GM19468 (cell line): Measurements from ENCODE around the gene SLC25A17.
"Not testable (repeated sequence)": the region's sequence is repeated elsewhere in the genome, so short reads cannot be mapped to it uniquely, and the experiment has no call there.

Experiments used
- ATAC-seq: cut with Tn5 transposase; IDR thresholded peaks from one replicate; pipeline ENCODE4 v1.9.1; 2021; ENCODE audit warnings: mild to moderate bottlenecking, moderate library complexity, moderate number of reproducible peaks; ENCODE audit not compliant: unreplicated experiment; ENCODE audit errors: extremely low read depth

The SLC25A17 gene

GRCh38 chr22:40721266-40721665 lies 97.9 kb downstream of the SLC25A17 start:
- no peak for ATAC-seq

GRCh38 chr22:40720538-40721256 lies 98.4 kb downstream of the SLC25A17 start:
- ATAC-seq = no peak

- not testable (repeated sequence) for ATAC-seq
Measured at GRCh38 chr22:40720156-40720537, 99.0 kb downstream of the SLC25A17 start.
